Inflammatory macrophage treated with lipopolysaccharide for 4 hours (primary cell): Measurements from ENCODE around the gene PLPP3.

Experiments
- DNase-seq: peaks from one replicate; pipeline ENCODE4 v3.0.0-alpha.2; 2020

PLPP3 gene

DNA sequence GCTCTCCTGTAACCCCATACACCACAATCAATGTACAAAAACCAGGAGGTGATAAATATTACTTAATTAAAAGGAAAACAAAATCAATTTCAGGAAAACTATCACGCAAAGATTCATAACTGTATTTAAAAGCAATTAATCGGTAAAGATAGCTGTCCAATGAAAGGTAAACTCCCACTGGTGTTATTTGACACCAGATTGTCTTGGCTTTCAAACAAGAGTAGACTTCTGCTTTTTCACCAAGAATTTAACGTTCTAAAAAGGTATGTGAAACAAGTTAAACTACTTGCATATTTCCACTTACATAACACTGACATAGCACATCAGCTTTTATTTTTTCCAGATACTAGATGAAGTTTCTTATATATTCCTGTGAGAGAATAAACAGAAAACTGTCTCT, 3.5 kb downstream of the PLPP3 start:
- DNase-seq, result no peak

DNA sequence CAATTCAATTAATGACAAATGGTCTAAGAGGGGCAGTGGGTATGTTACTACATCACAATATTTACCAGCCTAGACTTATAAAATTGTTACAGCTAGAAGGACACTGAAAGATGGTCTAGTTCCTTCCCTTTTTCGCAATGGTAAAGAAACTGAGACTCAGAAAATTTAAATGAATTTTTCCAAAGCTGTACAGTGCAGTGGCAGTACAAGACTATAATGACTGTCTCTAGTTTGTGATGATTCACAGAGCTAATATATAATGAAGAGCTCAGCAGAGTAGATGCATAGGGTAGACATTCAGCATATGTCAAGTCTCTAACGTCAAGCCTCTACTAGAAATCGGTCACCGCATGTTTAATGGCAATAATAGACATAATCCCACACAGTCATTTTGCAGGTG, 4.6 kb downstream of the PLPP3 start:
- peak; percentile 25 for DNase-seq

DNA sequence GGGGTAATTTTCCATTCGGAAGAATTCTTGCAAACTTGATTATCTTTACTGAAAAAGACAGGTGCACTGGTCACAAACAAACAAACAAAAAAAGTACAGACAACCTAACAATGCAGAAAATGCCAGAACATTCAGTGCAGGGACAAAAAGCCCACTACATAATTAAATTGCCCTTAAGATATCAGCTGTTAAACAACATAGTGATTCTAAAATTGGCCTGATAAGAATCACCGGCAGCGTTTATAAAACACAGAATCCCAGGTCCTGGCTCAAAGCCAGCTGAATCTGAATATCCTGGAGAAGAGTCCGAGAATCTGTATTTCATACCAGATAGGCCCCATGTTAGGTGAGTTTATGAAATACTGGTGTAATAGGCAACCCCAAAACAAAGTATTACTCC, 6.1 kb downstream of the PLPP3 start:
- no peak for DNase-seq

DNA sequence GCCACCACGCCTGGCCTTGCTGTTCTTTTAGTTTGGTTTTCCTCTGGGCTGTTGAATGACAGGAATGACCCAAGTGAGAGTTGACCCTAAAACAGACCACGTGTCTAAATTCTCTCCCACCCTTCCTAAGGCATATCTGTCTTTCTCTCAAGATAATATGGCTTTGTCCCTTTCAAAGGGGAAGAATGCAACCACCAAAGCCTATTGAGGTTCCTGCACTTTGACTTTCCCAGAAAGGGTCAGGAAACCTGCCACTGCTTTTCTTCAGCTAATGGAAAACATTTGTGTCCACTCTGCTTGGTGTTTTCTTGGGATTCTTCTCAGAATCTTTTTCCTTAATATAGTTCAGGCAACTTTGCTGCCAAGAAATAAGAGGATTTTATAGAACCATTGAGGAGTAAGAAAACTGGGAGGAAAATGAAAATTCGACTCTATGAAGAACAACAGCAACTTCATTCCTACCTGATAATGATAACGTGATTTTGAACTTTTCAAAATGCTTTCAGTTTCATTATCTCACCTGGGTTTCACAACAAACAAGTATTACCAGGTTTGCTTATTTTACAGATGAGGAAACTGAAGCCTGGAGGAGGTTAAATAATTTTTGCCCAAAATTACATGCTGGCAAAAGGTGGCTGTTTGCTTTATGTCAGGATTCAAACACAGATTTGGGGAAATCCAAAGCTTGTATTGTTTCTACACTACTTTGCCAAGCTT, 6.9 kb downstream of the PLPP3 start:
- DNase-seq, result no peak

DNA sequence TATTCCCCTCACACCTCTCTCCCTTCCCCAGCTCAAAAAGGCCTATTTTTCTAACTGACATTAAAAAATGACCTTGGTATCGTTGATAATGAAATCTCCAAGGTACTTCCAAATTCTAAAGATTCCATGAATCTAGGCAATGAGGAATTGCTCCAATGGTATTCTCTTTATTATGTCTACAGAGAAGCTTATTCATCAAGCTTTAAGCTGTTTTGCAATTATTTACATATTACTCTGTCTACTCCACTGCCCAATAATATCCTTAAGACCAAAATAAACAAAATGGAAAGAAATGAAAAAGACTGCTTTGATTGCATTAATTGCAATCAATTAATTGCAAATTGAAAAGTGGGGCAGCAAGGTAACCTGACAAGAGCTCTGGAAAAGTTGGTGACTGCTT, 7.9 kb downstream of the PLPP3 start:
- DNase-seq, result no peak

DNA sequence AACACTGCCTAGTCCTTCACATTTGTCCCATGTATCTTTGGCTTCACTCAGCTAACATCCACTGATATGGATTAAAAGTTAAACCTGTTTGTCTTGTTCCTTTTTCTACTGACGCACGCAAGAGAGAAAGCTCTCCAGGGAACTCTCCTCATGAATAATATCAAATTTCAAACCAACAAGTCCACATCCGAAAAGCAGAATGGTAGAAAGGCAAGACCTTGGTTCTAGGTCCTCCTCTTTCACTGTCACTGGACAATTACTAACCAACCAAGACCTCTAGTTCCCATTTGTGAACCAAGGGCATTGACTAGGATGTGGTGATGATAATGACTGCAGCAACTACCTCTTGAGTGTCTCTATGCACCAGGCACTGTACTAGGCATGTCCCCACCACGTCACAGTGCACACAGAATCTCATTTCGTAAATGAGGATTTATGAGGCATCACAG, 8.4 kb downstream of the PLPP3 start:
- peak; percentile 21 for DNase-seq

DNA sequence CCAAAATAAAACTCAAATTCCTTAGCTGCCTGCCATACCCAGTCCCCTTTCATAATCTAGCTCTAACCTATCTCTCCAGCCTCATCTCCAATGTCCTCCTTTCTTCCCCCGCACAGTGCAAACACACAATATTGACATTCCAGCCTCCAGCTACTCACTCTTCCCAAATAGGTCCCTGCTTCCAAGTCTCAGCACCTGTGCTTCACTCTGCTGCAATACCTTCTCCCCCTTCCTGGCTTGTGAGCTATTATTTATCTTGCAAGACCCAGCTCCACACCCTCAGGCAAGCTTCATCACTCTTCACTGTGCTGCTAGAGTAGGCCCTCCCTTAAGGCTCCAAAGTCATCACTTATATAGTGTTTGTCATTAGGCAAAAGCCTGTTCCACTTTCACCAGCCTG, 9.7 kb downstream of the PLPP3 start:
- no peak for DNase-seq

DNA sequence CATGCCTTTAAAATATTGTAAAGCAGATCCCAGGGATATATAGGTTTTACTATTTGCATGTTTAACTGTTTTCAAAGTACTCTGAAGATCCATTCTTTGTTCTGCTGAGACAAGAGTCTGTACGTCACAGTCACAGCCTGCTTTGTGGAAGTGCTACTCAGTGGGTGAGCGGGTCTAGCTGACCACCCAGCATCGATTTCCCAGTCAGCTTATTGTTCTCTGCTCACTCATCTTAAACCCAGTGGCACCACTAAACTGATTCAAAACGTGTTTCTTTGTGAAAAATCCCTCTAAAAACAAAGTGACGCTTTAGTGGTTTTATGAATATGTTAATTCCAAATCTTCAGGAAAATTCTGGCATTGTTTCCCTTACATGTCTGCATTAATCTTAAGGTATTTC, 12.4 kb downstream of the PLPP3 start:
- DNase-seq, result no peak

DNA sequence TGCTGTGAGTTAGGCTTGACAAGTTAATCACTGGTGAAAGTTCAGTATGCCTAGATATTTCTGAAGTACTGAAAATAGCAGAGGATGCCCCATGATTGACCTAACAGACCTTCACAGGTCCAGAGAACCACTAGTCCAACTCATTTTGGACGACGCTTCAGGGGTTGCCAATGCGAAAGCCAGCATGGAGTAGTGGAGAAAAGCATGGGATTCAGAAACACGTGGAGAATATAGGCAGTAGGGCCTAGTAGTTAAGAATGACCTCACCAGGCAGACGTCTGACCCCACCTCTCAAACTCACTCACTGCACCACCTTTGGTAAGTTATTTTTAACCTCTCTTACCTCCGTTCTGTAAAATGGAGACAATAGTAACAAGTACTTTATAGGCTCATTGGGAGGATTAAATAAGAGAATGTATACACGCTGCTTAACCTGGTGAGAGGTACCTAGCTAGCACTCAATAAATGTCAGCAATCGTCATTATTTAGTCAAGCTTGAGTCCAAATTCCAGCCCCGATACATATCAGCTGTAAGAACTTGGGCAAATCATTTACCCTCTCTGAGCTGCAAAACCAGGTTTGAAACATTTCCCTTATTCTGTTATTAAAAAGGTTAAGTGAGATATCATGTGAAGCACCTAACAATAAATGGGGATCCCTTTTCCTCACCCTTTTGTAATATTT, 13.2 kb downstream of the PLPP3 start:
- DNase-seq, result no peak

DNA sequence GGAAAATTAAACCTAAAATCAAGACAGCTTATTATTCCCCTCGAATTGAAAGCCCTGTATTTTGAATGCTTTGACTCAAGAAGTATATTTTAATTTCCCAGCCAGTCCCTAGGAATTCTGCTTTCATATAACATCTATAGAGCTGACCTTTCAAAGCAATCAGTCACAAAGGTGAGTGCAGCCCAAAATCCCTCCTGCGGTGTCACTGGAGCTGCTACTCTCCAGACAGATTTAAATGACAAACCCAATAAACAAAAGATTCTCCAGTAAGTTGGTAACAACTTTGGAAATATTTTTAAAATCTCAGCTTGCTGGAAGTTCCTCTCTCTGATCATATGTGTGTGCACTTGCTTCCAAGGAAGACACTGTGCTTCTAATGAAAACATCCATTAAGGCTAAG, 14.7 kb downstream of the PLPP3 start:
- no peak for DNase-seq

DNA sequence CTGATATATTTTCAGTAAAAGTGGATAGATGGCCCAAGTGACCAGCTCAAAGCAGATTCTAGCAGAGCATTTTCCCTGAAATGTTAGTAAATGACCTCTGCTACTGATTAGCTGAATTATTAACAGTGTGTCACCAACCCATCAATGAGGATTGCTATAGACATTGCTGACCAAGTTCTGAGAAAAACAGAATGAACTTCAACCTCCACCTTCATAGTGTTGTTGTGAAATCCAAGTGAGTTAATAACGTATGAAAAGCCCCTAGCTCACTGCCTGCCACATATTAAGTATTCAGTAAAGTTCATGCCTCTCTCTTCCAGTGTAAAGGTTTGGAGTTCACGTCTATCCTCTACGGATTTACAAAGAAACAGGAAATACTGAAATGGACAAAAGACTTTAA, 15.8 kb downstream of the PLPP3 start:
- DNase-seq, result no peak

DNA sequence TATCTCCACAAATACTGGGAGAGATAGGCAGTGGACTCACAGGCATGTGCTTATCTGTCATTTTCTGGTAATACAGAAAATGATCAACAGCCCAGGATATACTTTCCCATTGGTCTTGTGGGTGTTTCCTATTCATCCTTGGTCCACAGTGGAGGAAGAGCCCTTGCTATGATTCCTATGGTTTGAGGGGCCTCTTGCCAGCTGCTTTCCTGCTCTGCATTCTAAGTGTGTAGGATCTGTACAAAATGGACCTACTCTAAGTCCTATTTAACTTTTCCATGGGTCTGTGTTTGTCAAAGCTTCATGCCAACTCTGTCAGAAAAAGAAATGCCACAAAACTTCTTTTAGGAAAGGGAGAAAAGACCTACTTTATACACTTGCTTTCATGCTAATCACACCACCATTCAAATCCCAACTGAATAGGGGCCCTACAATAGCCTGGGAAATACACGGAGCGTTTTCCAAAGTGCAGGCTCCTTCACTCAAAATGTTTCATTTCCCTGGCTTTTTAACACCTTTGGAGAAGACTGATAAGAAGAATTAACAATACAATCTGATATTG, 16.4 kb downstream of the PLPP3 start:
- no peak for DNase-seq

DNA sequence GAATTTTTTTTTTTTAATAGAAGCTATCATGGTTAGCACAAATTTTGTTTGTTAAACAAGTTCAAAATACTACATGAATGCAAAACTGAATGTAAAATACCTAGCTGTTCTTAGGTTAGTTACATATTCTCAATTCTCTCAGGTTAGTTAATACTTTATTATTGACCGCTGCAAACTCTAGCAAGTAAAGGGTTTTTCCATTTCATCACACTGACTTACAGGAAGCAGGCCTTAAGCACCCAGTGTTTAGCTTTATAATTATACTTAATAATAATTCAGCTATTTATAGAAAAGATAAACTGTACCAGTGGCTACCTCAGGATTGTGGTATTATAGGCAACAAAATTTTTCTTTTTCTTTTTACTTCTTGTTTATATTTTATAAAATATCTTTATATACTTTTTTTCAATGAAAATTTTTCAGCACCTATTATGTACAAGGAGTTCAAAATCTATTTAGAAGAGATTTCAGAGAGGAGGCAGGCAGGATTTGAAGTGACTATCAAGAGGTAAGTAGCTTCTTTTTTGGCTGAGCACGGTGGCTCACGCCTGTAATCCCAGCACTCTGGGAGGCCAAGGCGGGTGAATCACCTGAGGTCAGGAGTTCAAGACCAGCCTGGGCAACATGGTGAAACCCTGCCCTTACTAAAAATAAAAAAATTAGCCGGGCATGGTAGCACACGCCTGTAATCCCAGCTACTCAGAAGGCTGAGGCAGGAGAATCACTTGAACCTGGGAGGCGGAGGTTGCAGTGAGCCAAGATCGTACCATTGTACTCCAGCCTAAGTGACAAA, 17.9 kb downstream of the PLPP3 start:
- no peak for DNase-seq

DNA sequence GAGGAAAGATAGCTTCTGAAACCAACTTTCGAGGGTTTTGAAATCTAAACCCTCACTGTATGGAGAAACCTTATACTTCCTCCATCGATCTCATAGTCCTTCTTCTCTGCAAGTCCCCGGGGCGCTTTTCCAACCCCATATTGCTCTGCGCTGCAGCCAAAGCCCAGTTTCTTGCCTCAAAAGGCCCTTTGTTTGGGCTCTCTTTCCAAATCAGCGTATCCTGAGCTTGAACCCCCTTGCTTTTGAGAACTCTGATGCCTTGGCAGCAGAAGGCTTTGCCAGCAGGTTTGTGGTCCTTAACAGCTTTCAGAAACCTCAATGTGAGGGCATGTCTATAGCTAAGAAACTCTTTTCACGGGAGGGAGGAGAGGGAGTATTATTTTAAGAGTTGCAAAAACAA, 21.6 kb downstream of the PLPP3 start:
- peak; percentile 42 for DNase-seq

DNA sequence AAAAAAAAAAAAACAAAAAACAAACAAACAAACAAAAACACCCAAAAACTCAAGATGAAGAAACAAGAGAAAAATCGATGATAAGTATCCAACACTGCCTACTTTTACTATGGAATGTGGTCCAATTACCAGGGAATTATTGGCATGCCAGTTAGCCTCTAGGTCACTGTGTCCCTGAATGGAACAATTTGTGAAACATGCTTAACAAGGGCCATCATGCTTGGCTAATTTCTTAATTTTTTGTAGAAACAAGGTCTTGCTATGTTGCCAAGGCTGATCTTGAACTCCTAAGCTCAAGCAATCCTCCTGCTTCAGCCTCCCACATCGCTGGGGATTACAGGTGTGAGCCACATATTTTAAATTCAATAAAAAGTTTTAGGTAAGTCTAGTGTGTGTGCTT, 23.9 kb downstream of the PLPP3 start:
- DNase-seq, result no peak

DNA sequence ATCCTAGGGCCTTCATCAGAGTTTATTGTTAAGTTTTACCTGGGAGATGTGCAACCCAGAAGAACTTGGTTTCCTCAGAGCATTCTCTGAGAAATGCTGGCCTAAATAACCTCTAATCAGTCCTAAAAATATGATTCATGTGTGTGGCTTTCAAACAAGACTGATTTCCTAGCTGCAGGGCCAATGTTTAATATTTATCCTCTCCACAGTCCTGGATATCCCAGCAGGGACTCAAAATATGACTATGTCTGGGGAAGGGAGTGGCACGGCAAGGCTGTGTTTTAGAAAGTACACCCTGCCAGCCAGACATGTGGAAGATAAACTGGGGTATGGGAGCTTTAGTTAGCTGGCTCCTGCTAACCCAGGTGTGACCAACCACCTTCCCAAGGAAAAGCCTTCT, 26.3 kb downstream of the PLPP3 start:
- DNase-seq, result no peak

DNA sequence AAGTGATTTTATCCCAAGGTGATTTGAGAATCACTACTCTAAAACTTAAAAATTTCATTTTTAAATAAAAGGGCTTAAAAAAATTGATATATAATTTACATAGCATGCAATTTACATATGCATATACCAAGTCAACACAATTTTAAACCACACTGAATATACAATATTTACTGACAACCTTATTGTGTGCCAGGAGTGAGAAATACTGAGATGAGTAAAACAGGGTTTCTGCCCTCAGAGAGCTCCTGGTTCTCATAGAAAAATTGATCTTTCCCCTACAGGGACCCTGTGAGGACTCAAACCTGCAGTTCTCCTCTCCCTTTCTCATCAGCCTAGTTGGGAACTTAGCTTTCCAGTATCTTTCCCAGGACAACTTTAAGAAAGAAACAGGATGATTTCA, 27.0 kb downstream of the PLPP3 start:
- DNase-seq, result no peak

DNA sequence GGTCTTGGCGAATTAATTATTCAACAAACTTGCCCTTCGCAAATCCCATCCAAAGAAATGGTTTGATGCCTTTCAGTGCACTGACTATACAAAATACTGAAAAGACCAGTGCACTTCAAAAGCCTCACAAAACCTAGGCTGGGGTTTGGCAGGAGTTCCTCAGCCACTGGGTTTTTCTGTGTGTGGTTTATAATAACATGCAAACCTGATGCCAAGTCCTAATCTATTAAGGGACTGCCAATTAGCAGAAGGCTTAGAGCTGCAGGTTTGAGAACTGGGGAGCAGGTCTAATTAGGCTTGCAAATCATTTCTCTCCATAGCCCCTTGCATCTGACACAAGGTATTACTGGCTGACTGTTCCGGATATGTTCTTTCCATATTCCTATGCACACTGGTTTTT, 27.7 kb downstream of the PLPP3 start:
- no peak for DNase-seq

DNA sequence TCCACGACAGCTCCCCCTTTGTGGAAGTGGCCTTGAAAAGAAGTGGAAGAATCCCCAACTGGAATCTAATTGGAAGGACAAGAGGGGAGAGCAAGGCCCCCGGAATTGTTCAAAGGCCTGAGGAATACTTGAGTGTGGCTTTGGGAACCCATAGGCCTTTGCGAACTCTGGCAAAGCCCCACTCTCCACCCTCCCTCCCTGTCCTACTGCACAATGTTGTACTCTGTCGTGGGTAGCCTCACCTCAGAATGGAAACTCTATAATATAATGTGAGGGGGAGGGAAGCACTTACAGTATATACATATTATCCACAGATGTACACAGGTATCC, 28.5 kb downstream of the PLPP3 start:
- DNase-seq, result no peak

DNA sequence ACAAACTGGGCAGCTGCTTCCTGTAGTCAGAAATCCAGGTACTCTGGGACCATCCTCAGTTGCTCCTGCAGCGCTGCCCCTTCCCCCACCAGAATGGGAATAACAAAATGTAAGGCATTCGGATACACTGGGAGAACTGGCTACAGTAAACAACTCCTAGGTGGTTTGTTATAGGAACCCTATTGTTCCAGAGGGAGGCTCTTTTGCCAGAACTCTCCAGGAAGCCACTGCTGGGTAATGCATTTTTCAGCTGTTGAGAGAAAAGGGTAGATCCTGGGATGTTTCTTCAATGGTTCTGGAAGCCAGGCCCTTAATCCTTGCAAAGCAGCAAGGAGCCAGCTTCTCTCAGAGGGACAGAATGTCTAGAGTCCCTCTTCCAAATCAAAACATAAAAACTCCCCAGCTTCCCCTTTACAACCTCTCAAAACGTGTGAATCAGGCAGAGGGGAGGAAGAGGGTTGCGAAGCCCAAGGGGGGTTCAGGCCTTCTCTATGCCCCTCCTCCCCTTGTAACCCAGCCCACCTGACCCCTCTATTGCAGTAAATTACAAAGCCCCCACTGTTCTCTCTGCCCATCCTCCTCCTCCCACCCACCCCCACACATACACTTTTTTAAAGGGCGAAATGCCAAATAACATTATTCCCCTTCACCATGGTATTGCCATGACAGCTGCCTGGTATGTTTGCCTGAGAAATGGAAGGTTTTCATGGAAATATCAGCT, 29.1 kb downstream of the PLPP3 start:
- DNase-seq, result no peak

DNA sequence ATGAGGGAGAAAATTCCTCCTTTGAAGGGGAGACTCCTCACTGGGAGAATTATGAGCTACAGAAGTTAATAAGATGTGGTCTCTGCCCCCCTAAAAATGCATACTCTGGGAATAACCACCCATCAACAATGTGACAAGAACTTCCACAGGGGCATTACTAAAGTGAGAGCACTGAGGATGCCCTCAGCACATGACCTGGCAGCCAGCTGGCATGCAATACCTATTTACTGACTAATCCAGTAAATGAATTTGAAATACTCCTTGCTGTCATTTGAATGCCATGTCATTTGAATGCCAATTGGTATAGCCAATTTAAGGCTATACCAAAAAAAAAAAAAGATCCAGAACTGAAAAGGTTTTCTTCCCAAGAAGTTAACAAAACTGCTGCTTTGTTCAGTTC, 30.8 kb downstream of the PLPP3 start:
- DNase-seq, result no peak

DNA sequence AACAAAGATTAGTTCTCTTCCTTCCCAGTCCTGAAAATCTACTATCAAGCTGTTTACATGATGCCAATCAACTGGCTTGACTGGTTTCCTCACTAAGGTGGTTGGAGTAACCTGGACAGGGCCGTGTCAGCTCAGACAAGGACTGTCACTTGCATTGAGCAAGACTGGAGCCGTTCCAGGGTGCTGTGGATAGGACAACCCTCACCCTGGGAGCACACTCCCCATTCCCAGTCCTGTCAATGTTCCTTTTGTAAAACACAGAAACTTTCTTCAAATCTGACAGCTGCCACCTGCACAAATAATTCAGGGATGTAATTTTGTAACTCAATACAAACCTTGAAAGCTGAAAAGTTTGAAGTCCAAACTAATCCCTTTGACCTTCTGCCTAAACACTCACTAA, 31.4 kb downstream of the PLPP3 start:
- no peak for DNase-seq

DNA sequence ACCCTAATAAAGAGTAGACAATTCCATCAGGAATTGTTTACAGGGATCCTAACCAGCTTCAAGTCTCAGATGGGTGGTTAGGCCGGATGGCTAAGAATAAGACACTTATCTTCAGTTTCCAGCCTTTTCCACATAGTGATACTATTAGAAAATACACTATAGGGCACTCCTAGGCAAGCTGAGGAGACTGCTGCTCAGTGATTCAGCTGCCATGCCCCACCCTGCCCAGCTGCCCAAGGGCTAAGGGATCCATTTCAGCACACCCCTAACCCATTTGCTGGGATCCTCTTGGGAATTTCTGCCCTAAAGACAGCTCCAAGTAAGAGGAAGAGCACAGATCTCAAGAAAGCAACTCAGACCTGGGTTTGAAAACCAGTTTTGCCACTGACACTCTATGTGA, 31.9 kb downstream of the PLPP3 start:
- no peak for DNase-seq
